ENCODE results near the gene CAPN13.
"Not testable (repeated sequence)": the region's sequence is repeated elsewhere in the genome, so short reads cannot be mapped to it uniquely, and the experiment has no call there.

Gene CAPN13

DNA sequence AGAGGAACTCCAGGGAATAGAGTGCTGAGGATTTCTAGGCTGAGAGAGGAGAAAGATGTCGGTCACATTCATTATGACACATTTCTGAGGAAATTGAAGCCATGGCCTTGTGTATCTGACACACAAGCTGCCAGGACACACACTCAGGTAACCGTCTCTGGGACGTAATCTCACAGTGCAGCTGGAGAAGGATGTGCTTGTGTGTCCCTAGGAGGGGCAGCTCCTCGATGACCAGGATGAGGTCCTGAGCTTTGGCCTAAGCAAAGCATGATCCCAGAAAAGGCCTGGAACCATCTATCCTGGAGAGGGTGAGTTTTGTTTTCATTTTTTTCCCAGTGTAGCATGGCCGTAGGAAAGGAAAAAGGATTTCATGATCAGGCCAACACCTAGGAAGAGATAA lies 102.2 kb downstream of the CAPN13 start:
- DNase-seq (ENCODE audit: low read depth): no peak

DNA sequence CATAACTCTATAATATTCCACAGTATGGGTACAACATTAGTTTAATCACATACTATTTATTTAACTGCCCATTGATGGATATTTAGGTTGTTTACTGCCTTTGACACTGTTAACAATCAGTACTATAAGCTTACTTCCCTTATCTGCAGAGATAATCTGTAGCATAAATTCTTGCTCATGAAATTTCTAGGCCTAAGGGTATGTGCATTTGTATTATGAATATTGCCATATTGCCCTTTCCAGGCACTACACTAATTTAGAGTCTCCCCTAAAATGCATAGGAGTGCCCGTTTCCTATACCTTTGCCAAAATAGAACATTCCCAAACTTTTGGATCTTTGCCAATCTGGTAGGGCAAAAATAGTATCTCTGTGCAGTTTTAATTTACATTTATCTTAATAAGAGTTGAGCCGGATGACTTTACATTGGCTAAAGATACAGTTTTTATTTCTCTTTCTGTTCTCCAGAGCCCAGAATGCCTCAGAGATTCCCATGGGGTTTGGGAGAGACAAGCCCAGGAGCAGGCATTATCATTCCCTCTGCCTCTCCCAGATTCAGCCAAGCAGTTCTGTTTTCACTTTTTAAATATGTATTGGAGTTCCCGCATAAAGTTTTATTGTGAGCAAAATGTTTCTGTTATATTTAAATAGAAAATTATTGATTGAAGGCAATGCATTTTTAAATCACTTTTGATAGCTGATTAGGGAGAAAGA lies 102.8 kb downstream of the CAPN13 start:
- DNase-seq (ENCODE audit: low read depth): no peak

DNA sequence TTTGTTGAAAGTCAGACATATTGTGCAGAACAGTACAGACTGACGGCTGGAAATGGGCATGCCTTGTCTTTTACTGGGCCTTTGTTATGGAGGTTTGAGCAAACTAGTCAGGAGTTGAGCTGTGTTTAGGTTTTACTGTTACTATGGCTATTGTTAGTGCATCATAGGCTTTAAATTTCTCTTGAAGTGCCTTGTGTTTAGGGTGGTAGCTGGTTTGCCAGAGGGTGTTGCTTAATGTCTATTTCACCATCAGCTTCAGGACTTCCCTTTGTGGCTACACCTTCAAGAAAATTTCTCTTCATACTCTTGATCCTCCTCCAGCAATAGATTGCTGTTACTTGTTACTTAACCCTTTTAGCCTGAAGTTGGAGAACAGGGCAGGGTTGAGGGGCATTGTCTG lies 104.6 kb downstream of the CAPN13 start:
- DNase-seq (ENCODE audit: low read depth): no peak

DNA sequence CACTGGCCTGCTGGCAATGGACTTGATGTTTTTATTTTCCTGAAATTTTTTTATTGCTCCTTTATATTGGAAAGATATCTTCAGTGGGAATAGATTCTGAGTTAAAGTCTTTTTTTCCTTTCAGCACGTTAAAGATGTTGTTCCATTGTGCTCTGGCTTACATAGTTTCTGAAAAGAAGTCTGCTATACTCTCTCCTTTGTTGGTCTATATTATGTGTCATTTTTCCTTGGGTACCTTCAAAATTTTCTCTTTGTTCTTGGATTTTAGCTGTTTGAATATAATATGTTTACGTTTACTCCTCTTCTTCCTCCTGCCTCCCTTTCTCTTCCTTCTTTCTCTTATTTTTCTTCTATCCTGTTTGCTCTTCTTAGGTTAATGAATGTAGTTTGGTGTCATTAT lies 105.5 kb downstream of the CAPN13 start:
- DNase-seq (ENCODE audit: low read depth): no peak

DNA sequence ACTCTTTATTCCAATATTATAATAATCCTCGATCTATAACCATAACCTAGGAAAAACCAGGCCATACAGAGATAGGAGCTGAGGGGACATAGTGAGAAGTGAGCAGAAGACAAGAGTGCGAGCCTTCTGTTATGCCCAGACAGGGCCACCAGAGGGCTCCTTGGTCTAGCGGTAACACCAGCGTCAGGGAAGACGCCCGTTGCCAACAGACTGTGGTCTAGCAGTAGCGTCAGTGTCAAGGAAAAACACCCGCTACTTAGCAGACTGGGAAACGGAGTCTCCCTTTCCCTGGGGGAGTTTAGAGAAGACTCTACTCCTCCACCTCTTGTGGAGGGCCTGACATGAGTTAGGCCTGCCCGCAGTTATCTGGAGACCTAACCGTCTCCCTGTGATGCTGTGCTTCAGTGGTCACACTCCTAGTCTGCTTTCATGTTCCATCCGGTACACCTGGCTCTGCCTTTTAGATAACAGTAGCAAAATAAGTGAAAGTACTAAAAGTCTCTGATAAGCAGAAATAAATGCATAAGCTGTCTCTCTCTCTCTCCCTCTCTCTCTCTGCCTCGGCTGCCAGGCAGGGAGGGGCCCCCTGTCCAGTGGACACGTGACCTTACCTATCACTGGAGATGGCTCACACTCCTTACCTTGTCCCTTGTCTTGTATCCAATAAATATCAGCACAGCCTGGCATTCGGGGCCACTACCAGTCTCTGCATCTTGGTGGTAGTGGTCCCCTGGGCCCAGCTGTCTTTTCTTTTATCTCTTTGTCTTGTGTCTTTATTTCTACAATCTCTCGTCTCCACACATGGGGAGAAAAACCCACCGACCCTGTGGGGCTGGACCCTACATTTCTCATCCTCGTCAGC lies 109.8 kb downstream of the CAPN13 start:
- not testable (repeated sequence) for DNase-seq (ENCODE audit: low read depth)

DNA sequence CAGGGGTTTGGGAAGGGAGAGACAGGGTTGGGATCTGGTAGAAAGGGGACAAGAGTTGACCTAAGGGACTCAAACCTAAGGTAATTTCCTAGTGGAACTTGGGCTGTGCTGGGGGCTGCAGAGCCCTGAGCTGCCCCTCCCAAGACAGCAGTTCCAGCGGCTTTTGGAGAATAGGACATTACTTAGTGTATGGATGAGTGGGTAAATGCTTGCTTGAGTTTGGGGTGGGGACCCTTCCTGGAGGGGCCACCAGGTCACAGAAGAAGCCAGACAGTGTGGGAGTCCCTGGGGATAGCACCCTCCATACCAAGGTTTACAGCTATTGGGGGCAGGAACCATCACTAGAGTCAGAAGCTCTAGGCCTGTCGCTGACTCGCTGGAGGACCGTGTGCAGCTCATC lies 111.5 kb downstream of the CAPN13 start:
- no peak for DNase-seq (ENCODE audit: low read depth)

DNA sequence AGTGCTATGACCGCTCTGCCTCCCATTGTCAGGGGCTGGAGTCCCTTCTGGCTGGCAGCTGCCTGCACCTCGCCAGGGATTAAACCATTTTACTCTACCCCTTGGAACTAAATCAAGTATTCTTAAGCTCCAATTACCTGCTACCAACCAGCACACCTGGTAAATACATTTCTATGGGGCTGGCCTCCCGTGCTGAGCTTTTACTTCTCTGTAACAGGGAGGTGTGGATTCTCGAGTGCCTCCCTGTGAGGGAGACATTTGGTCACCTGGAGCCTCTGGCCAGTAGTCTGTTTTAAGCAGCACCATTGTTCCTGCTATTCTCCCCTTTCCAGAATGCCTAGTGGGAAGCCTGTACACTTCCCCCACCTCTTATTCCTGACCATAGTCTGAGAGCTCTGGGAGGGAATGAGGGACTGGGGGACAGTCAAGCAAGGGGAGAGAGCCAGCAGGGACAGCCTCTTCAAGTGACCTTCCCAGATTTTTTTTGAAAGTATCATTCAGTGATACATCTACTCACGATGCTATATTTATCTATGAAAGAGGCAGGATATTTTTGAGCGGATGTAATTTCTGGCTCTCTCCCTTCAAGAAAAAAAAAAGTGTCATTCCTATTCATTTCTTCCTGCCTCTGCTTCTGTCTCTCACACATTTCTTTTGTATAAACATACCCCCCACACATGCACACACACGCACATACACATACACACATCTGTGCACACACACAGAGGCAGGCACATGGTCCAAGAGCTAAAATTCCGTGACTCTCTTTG lies 112.8 kb downstream of the CAPN13 start:
- DNase-seq (ENCODE audit: low read depth): no peak

DNA sequence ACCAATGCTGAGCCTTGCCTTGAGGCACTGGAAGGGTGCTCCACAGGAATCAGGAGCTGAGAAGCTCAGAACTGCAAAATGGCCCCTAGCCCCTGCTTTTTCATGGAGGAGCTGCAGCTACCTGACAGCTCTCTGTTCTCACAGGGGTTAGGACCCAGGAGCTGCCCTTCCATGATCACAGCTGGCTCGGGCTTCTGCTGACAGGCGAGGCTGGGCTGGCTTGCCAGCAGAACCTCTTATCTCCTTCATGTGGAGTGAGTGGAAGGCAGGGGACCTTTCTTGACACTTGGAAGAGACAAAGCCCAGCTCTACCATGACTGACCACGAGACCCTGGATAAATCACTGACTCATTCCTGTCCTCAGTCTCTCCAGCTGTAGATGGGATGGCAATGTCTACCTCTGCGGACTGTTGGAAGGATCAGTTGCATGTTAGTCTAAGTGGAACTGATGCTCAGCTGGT lies 113.4 kb downstream of the CAPN13 start:
- no peak for DNase-seq (ENCODE audit: low read depth)

DNA sequence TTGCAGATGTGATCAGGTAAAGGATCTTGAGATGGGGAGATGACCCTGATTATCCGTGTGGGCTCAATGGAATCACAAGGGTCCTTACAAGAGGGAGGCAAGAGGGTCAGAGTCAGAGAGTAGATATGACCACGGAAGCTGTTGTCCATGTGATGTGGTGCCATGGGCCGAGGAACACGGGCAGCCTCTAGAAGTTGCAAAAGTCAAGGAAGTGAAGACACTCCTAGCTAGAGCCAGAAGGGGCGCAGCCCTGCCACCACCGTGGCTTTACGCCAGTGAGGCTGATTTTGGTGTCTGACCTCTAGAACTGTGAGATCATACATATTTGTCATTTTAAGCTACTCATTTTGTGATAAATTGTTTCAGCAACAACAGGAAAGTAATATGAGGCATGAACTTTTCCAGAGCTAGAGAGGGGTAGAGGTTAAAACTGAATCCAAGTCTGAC lies 114.4 kb downstream of the CAPN13 start:
- DNase-seq (ENCODE audit: low read depth): no peak

DNA sequence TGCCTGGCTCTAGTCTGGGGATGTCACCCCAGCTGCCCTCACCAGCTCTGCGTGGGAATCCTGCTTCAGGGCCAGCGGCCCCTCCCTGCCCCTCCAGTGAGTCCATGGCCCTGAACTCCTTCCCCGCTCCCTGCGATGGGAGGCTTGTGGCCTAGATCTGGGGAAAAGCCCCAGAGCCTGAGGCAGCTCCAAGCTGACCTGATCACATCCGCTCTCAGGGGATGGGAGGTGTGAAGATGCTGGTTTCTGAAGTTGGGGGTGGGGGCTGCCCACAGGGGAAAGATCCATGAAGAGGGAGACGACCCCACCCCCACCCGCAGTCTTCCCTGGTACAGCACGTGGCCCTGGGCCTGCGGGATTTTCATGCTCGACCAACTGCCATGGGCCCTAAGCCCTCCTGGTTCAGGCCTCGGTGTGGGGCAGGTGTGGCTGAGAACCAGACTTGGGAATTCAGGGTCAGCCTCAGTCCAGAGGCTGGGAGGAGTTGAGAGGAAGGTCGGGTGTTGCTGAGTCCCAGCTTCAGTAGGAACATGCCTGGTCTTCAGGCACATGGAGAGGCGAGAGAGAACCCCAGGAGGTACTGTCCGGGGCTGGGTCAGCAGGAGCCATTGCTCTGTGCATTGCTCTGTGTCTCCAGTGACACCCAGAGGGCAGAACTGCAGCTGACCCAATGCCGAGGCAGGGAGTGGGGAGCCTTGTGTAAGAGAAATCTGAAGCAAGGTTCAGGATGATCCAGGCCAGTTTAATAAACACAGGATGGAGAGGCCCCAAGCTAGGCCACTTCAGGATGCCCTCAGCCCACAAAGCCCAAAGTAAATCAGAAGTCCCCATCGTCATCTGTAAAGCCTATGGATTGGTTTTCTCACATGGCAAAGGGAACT lies 115.1 kb downstream of the CAPN13 start:
- no peak for DNase-seq (ENCODE audit: low read depth)

DNA sequence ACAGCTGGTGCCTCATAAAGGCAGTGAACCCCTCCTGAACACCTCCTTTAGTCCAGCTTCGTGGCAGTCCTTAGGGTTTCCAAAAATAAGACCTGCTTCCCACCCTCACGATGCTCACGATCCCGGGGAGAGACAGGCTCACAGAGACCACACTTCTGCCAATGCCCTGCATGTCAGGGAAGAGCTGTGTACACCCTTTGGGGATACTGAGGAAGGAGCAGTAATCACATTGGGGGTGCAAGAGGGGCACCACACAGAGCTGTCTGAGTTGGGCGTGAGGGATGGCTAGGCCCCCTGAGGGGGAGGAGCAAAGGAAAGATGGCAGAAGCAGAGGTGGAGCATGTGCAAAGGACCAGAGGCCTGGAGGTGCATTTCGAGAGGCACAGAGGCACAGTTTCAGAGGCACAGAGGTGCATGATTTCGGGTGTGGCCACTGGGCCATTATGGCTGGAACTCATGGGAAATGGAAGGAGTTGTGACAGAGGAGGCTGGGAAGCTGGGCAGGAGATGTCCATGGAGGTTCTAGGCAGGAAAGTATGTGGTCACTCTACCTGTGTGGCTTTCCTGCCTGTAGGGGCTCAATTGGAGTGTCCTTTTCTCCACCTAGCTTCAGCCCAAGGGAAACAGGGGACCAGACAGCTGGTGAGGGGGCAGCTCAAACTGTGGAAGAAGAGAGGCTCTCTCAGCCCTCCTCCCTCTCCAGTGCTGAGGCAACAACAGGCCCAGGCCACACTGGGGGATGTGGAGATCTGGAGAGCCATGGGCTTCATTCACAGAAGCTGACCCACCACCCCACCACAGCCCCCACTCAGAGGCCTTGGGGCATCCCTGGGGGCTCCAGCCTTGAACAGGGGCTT lies 115.9 kb downstream of the CAPN13 start:
- DNase-seq (ENCODE audit: low read depth): no peak

DNA sequence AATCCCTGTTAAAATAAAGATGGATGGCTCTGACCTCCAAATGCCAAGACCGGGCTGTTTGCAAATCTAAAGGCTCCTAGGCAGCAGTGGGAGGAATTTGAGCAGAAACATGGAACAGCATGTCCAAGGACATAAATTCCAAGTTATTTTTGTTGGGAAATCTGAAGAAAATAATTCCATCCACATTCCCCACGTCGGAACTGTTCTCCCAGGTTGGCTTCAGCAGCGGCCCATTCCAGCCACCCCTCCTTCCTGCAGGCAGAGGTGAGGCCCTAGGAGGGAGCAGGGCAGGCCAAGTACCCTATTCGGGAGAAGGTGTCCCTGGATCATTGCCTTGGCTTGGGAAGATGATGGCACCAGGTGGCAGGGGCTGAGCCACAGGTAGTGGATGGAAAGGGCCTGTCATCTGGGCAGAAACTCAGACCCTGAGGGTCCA lies 117.1 kb downstream of the CAPN13 start:
- DNase-seq (ENCODE audit: low read depth): no peak

DNA sequence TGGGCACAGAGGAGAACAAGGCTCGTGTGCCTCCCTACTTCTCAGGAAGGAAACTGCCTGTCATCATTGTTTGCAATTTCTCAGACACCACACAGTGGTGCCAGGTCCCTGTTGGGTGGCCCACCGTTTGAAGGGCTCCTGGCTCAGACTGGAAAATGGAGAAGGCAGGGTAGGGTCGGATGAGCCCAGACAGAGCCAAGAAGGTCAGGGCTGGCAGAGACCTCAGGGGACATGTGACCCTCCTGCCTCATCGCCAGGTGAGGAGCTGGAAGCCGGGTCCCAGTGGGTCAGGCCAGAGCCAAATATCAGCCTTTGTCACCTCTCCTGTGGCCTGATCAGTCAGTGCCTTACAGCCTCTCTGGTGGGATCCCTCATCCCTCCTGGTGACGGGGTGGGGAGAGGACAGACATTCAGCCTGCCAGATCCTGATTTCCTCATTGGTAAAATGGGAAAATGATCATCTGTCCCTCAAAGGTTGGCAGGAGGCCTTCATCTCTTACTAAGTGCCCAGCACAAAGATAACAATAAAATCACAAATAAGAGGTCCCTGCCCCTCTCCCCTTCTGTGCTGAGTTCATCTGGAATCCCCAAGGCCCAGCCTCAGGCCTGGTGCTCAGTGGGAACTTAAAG lies 117.6 kb downstream of the CAPN13 start:
- DNase-seq (ENCODE audit: low read depth): no peak

DNA sequence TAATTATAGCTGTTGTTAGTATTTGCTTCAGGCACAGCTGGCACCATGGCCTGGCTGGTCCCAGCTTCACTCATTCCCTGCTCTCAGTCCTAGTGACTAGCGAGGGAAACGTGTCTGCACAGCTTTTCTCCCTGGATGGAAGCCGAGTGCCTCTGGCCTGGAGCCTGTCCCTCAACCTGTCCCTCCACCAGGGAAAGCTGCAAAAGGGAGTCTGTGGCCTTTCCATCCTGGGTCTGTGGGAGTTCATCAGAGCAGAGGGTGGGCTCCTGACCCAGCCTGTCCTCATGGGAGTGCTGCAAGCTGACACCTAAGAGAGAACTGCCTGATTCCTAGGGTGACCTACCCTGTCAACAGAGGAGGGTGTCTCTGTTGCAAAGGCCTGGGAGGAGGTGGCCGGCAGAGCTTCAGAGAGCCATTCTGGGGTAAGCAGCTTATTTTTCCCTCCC lies 118.3 kb downstream of the CAPN13 start:
- no peak for DNase-seq (ENCODE audit: low read depth)

DNA sequence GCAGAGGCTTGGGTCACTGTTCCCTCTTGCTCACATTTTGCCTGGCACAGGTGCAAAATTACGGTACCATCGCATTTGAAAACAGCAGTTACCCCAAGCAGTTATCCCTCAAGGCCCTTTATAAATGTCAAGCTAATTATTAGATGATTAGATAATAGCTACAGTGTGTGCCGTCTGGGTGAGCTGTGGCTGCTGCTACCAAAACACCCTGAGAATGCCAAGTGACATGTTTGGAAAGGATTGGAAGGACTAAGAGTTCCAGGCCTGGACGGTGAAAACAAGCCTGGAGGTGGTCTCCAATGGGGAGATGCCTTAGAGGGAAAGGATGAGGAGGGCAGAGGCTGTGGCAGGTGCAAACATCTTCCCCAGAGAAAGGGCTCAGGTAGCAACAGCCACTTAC lies 120.6 kb downstream of the CAPN13 start:
- no peak for DNase-seq (ENCODE audit: low read depth)

DNA sequence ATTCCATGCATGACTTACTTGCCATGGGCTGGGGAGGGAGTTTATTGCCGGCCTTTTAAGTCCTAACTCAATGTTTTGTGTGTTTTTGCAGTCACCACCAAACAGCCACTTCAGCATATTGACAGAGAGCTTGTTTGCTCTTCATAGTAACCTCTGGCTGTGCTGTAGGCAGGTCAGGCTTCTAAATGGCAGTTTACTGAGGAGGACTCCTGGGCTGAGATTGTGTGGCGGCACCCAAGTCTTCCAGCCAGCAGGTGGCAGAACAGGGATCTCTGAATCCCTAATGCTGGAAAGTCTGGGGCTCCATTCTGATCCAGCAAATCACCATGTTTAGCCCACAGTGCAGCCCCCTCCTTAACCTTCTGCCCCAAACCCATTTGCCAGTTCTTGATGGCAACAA lies 121.2 kb downstream of the CAPN13 start:
- no peak for DNase-seq (ENCODE audit: low read depth)

DNA sequence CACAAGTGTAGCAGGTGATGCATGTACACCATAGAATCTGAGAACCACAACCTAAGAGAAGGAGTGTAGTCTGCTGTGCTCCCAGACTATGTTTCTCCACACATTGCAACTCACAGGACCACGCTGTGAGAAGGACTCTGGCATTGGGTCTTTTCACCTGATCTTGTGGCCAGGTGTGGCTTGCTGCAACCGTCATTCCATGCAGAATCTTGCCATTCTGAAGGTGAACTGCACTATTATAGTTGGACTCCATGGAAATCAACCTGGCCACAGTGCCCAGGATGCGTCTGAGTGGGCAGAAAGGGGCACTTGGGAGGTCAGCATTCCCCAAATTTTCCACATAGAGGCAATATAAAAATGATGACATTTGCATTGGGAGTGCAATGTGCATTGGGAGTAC lies 122.2 kb downstream of the CAPN13 start:
- DNase-seq (ENCODE audit: low read depth): no peak

DNA sequence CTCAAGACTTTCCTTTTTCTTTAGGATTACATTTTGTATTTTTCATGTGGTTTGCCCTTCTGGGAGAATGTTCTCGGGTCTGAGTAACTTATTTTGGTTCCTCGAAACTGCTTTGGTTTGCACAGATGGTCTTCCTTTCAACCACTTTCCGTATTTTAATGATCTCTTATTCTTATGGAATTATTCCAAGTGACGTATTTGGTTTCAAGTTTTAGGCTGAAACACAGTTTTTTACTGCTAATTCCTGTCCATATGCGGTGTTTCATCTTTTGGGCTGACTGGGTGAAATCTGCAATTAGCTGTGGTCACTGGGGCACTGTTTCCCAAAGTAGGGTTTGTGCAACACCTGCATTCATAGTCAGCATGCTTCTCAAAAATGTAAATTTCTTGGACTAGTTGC lies 122.7 kb downstream of the CAPN13 start:
- DNase-seq (ENCODE audit: low read depth): no peak

DNA sequence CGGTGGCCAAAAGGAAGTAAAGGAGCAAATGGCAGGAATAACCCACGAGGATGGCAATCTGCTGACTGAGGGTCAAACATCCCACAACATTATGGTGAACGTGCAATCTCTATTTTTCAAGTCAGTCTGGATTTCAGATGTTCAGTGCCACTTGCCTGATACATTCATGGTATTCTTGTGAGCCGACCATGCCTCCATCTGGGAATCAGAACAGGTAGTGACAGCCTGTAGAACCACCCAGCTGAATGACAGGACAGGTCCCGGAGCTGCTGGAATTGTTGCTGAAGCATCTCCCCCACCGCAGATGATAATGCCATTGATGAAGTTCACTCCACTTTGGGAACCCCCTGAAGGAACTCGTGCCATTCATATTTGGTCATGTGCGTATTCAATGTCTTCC lies 123.2 kb downstream of the CAPN13 start:
- no peak for DNase-seq (ENCODE audit: low read depth)
